GM19193 (cell line): Measurements from ENCODE around the gene CFAP44.

Experiments
- POLR2A ChIP-seq: IDR thresholded peaks from 4 replicates; pipeline ENCODE4 v1.6.1; 2011; ENCODE audit not compliant: insufficient read depth, insufficient read length; ENCODE audit errors: extremely low read depth

The CFAP44 gene

GRCh38 chr3:113423699-113424098 lies 17.6 kb downstream of the CFAP44 start:
- no peak for TF ChIP-seq POLR2A

- TF ChIP-seq POLR2A, result no peak
Observed at GRCh38 chr3:113421082-113421481, 20.2 kb downstream of the CFAP44 start.

GRCh38 chr3:113409676-113410075 lies 31.6 kb downstream of the CFAP44 start:
- TF ChIP-seq POLR2A, result no peak

GRCh38 chr3:113405180-113405579 lies 36.1 kb downstream of the CFAP44 start:
- no peak for TF ChIP-seq POLR2A

GRCh38 chr3:113404637-113405036 lies 36.7 kb downstream of the CFAP44 start:
- no peak for TF ChIP-seq POLR2A
